HEK293 (cell line): ENCODE results near the gene OR51E1.

Experiments
- ATF2 ChIP-seq: fragments of 450-650 bp; formaldehyde crosslinking; IDR thresholded peaks from 2 replicates; pipeline ENCODE4 v1.5.1; 2016; ENCODE audit warnings: missing biosample characterization, missing genetic modification characterization, low read depth
- CTCF ChIP-seq: fragments of 450-650 bp; formaldehyde crosslinking; IDR thresholded peaks from 2 replicates; pipeline ENCODE4 v1.5.1; 2016; ENCODE audit warnings: missing biosample characterization, missing genetic modification characterization
- ZNF621 ChIP-seq: fragments of 450-650 bp; formaldehyde crosslinking; IDR thresholded peaks from 2 replicates; pipeline ENCODE4 v1.5.1; 2017; ENCODE audit warnings: missing biosample characterization, missing genetic modification characterization
- ZNF76 ChIP-seq: fragments of 450-650 bp; formaldehyde crosslinking; IDR thresholded peaks from 2 replicates; pipeline ENCODE4; 2016; ENCODE audit warnings: low read depth, missing biosample characterization, missing genetic modification characterization, borderline replicate concordance

- TF ChIP-seq ZNF621 (tag by site-specific recombination): no peak
- no peak for TF ChIP-seq CTCF (tag by site-specific recombination)
- no peak for TF ChIP-seq ATF2 (tag by site-specific recombination)
- TF ChIP-seq ZNF76 (tag by site-specific recombination): no peak
These were observed 3.9 kb upstream of the OR51E1 start for GRCh38 chr11:4639931-4640330.
